Loucy (cell line): ENCODE data around the gene F3.

ENCODE experiments used
- H2AFZ ChIP-seq: fragments of 200-600 bp; sonication (generic); 2 replicates; pipeline ENCODE4 v1.6.0; 2016; ENCODE audit warnings: antibody characterized with exemption, mild to moderate bottlenecking, low read length, moderate library complexity
- H3F3A ChIP-seq: fragments of 200-600 bp; 2 replicates; pipeline ENCODE4 v1.6.0; 2016; ENCODE audit warnings: antibody characterized with exemption, low read depth, mild to moderate bottlenecking
- H3K27me3 ChIP-seq: fragments of 200-600 bp; sonication (generic); 2 replicates; pipeline ENCODE4 v1.6.1; 2014; ENCODE audit warnings: low read length, mild to moderate bottlenecking; ENCODE audit not compliant: insufficient read depth, poor library complexity, severe bottlenecking
- H3K36me3 ChIP-seq: fragments of 200-600 bp; sonication (generic); 2 replicates; pipeline ENCODE4 v1.6.1; 2016; ENCODE audit warnings: low read length; ENCODE audit not compliant: insufficient read depth
- H3K4me1 ChIP-seq: fragments of 200-600 bp; sonication (generic); 2 replicates; pipeline ENCODE4 v1.5.1; 2014; ENCODE audit warnings: low read length, mild to moderate bottlenecking; ENCODE audit not compliant: insufficient read depth, poor library complexity, severe bottlenecking
- H3K4me2 ChIP-seq: fragments of 200-600 bp; sonication (generic); 2 replicates; pipeline ENCODE4 v1.6.0; 2014; ENCODE audit warnings: antibody characterized with exemption, low read length, low read depth, mild to moderate bottlenecking; ENCODE audit not compliant: poor library complexity, severe bottlenecking
- H3K4me3 ChIP-seq: fragments of 200-600 bp; sonication (generic); 2 replicates; pipeline ENCODE4 v1.5.1; 2014; ENCODE audit warnings: low read length, mild to moderate bottlenecking, mixed read lengths; ENCODE audit not compliant: poor library complexity, severe bottlenecking
- H3K79me2 ChIP-seq: fragments of 200-600 bp; sonication (generic); 2 replicates; pipeline ENCODE4 v1.6.1; 2014; ENCODE audit warnings: low read length; ENCODE audit not compliant: insufficient read depth
- H3K9ac ChIP-seq: fragments of 200-600 bp; sonication (generic); 2 replicates; pipeline ENCODE4 v1.6.0; 2014; ENCODE audit warnings: mild to moderate bottlenecking, low read depth, low read length, moderate library complexity; ENCODE audit not compliant: poor library complexity, severe bottlenecking
- H3K9me2 ChIP-seq: fragments of 200-600 bp; sonication (generic); replicated peaks from 2 replicates; pipeline ENCODE4 v1.6.1; 2016; ENCODE audit warnings: low read depth, low read length, mixed read lengths
- H3K9me3 ChIP-seq: fragments of 200-600 bp; sonication (generic); 2 replicates; pipeline ENCODE4 v1.6.1; 2014; ENCODE audit warnings: mild to moderate bottlenecking, antibody characterized with exemption, low read length, low read depth; ENCODE audit not compliant: insufficient read depth
- H4K20me1 ChIP-seq: fragments of 200-600 bp; sonication (generic); 2 replicates; pipeline ENCODE4 v1.6.0; 2014; ENCODE audit warnings: antibody characterized with exemption, low read length, mild to moderate bottlenecking; ENCODE audit not compliant: insufficient read depth, poor library complexity, severe bottlenecking
- EZH2phosphoT487 ChIP-seq: fragments of 200-600 bp; IDR thresholded peaks from 2 replicates; pipeline ENCODE4 v1.6.1; 2018; ENCODE audit warnings: antibody characterized with exemption, mild to moderate bottlenecking, moderate library complexity, borderline replicate concordance
- TF ChIP-seq, protein P1 (sequence below): fragments of 200-600 bp; sonication (generic); conservative IDR thresholded peaks from 2 replicates; pipeline ENCODE4 v1.5.1; 2014; ENCODE audit warnings: mild to moderate bottlenecking, antibody characterized with exemption, low read length

The F3 gene

DNA sequence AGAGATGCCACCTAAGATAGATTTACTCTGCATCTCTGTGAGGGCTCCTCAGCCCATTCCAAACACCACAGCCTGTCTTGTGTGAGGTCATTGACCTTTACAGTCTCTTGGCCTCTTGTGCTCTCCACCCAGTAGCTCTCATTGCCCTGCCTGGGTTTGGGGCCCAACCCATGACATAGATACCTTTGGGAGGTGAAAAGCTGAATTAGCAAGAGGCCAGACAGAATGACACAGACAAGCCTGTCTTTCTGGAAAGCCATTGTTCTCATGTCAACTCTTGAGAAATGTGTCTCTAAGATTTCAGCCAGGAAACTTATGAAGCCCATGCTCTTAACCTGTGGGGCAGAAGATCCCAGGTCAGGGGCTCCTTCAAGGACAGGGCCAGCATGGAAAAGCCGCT lies 18.4 kb upstream of the F3 start:
- no peaks in the 10 kb centered on the region for H3K9me3 ChIP-seq
- H3K36me3 ChIP-seq, result no peaks in the 10 kb centered on the region
- H3K9me2 ChIP-seq, result no peaks in the 10 kb centered on the region
- H3F3A ChIP-seq, result no peaks in the 10 kb centered on the region
- H3K4me1 ChIP-seq, result no peaks in the 10 kb centered on the region
- no peaks in the 10 kb centered on the region for H4K20me1 ChIP-seq
- no peak overlapping the region for H3K4me3 ChIP-seq
- H2AFZ ChIP-seq, result no peak overlapping the region
- TF ChIP-seq EZH2phosphoT487, result no peak
- TF ChIP-seq, protein P1, sequence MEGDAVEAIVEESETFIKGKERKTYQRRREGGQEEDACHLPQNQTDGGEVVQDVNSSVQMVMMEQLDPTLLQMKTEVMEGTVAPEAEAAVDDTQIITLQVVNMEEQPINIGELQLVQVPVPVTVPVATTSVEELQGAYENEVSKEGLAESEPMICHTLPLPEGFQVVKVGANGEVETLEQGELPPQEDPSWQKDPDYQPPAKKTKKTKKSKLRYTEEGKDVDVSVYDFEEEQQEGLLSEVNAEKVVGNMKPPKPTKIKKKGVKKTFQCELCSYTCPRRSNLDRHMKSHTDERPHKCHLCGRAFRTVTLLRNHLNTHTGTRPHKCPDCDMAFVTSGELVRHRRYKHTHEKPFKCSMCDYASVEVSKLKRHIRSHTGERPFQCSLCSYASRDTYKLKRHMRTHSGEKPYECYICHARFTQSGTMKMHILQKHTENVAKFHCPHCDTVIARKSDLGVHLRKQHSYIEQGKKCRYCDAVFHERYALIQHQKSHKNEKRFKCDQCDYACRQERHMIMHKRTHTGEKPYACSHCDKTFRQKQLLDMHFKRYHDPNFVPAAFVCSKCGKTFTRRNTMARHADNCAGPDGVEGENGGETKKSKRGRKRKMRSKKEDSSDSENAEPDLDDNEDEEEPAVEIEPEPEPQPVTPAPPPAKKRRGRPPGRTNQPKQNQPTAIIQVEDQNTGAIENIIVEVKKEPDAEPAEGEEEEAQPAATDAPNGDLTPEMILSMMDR, result no peak
- no peaks in the 10 kb centered on the region for H3K79me2 ChIP-seq
- H3K27me3 ChIP-seq, result no peaks in the 10 kb centered on the region
- no peak overlapping the region for H3K4me2 ChIP-seq
- H3K9ac ChIP-seq, result no peak overlapping the region

DNA sequence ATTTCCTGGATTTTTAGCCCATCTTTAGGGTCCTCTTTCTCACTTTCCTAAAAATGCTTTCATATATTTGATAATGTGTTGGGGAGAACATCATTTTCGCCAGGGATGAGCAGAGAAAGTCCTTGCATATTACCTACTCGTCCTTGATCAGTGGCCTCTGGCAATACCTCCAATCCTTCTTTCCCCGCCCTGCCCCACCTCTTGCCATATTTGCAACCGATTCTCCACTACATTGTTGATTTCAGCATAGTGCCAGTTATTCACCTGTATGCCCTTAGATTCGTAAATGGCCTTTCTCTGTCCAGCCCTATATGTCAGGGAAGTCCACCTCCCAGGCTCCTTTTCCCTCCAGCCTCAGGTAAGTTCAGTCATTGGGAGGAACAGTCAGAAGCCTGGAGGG lies 13.5 kb upstream of the F3 start:
- TF ChIP-seq, protein P1, result no peak
- TF ChIP-seq EZH2phosphoT487, result no peak
- Histone ChIP-seq H3K9me3 (no peaks in the 10 kb centered on the region), H3K4me2 (no peak overlapping the region), H3K9ac (no peak overlapping the region), H2AFZ (no peak overlapping the region), H3F3A (no peaks in the 10 kb centered on the region), H3K27me3 (no peaks in the 10 kb centered on the region), H4K20me1 (no peaks in the 10 kb centered on the region), H3K4me3 (no peak overlapping the region), H3K4me1 (no peaks in the 10 kb centered on the region), H3K9me2 (no peaks in the 10 kb centered on the region), H3K36me3 (no peaks in the 10 kb centered on the region), H3K79me2 (no peaks in the 10 kb centered on the region)

GRCh38 chr1:94554580-94554979 lies 13.0 kb upstream of the F3 start:
- Histone ChIP-seq H3K4me3 (no peak overlapping the region), H2AFZ (no peak overlapping the region), H3K4me1 (no peaks in the 10 kb centered on the region), H4K20me1 (no peaks in the 10 kb centered on the region), H3K79me2 (no peaks in the 10 kb centered on the region), H3F3A (no peaks in the 10 kb centered on the region), H3K36me3 (no peaks in the 10 kb centered on the region), H3K9me2 (no peaks in the 10 kb centered on the region), H3K4me2 (no peak overlapping the region), H3K9me3 (no peaks in the 10 kb centered on the region), H3K27me3 (no peaks in the 10 kb centered on the region), H3K9ac (no peak overlapping the region)
- no peak for TF ChIP-seq EZH2phosphoT487
- TF ChIP-seq, protein P1, result no peak
